GM19035 (cell line): ENCODE results near the gene FBXL13.
"Not testable (repeated sequence)": the region's sequence is repeated elsewhere in the genome, so short reads cannot be mapped to it uniquely, and the experiment has no call there.

ENCODE experiments used
- ATAC-seq: cut with Tn5 transposase; IDR thresholded peaks from one replicate; pipeline ENCODE4 v1.9.1; 2021; ENCODE audit not compliant: unreplicated experiment

FBXL13 gene

GRCh38 chr7:102942868-102943267, 131.7 kb downstream of the FBXL13 start:
- ATAC-seq = no peak

GRCh38 chr7:102942181-102942866, 132.3 kb downstream of the FBXL13 start:
- no peak for ATAC-seq

DNA sequence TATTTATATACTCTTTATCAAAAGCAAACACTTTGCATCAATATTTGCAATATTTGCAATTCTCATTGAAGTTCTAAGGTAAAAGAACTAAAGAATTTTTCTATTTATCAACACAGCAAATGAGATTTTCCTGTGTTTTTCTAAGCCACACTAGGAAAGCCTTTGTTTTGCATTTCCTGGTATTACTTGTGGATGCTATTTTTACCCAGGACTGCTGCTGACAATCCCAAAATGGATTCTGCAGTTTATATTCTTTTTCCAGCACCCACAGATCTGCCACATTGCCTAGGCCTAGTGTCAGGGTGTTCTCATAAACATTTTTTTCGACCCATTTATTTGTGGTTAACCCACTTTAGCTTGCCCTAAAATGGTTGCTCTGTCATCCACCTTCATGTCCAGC, 135.9 kb downstream of the FBXL13 start:
- ATAC-seq = no peak

- ATAC-seq = no peak
Measured at GRCh38 chr7:102935450-102936115, 139.0 kb downstream of the FBXL13 start.

DNA sequence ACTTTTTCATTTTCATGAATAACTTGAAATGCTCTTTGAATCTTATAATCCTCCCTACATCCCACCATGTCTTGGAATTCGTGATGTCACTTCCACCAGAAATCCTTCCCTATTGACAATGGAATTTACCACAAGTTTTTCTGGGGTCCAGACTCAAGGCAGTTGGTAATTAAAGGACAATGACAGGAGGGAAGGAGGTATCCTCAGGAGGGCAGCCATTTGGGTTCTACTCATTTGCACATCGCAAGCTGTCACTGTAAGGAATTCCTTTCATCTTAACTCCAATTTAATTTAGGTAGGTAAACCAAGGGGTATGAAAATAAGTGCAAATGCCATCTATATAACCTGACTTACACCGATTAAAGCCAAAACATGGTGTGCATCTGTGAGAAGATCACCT, 139.9 kb downstream of the FBXL13 start:
- no peak for ATAC-seq

- no peak for ATAC-seq
Measured at GRCh38 chr7:102934239-102934638, 140.4 kb downstream of the FBXL13 start.

GRCh38 chr7:102933763-102934162, 140.8 kb downstream of the FBXL13 start:
- ATAC-seq = no peak

DNA sequence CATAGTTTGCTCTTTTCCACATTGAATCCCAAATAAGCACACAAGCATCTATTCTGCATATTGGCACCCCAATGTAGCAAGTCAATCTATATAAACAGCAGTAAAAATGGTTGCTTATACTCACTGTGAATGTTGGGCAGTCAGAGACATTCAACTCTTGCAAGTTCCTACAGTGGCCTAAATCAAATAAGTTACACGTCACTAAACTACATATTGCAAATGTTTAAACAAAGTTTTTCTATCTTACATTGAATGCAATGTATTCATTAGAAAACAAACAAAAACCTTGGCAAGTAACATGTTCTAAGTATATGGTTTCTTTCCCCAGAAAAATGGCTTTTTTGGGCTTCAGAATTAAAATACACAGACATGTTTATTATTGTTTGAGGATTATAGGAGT, 142.8 kb downstream of the FBXL13 start:
- no peak for ATAC-seq

GRCh38 chr7:102927312-102927933, 147.2 kb downstream of the FBXL13 start:
- no peak for ATAC-seq

GRCh38 chr7:102926783-102927140, 147.8 kb downstream of the FBXL13 start:
- no peak for ATAC-seq

- ATAC-seq = no peak
Measured at GRCh38 chr7:102925976-102926782, 148.4 kb downstream of the FBXL13 start.

DNA sequence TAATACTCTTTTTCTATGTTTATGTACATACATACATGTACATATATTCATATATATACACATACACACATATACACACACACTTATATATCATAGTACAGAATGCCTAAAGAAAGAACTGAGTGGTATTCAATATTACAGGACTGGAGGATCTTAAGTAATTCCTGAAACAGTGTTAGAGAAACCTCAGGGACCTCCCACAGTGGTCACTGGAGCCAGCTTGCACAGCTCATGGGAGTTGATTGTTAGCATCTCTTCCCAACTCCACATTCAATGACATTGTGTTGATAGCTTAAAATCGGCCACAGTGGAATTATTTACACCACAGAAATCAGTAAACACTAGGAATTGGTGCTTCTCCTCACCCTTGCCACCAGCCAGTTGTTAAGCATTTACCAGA, 155.8 kb downstream of the FBXL13 start:
- ATAC-seq = no peak

GRCh38 chr7:102917436-102918353, 156.9 kb downstream of the FBXL13 start:
- no peak for ATAC-seq

DNA sequence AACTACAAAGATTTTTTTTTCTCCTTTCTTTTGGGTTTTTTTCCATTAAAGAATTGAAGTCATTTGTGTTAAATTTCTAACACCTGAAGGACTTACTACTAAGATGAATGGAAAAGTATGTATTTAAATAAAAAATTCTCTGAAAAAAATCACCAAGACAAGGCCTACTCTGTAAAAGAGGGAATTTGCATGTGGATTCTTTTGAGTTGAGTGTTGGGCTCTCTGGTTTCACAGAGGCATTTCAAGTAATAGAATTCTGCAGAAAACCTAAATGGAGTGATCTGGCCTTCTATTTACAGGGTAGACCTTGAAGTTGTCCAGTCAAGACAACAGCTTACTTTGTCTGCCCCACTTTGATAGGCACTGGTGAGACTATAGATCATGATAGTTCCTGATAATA, 157.7 kb downstream of the FBXL13 start:
- no peak for ATAC-seq

DNA sequence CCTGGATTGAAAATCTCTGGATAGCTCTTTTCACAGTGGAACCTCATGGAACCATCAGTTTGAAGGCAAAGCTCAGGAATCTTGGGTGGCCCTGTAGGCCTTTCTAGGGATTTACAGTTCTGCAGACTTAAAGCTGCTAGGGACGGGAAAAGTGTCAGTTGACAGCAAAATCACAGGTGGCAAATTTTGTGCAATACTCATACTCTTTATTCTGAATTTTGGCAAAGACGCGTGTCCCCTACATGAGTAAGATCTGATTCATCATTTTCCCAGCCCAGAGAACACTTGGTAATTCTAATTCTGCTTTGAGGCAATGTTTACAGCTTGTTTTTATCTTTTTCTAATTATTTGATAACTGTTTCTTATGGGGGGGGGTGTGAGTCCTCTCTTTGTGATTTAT, 158.2 kb downstream of the FBXL13 start:
- no peak for ATAC-seq

DNA sequence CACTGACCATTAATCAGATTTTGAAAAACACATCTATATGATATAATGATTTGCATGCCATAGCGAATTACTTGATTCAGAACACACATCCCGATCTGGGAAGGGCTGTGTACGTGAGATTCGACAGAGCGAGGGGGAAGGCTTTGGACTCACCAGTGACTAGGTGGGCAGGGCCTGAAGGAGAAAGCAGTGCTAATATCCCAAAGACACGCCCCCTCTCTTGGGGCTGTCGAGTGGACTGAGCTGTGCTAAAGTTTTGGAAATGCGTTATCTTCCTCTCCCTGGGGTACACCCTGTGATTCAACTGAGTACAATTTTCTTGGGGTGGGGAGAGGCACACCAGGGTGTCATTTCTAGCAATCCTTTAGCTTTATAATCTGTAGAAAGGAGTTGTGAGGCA, 160.0 kb downstream of the FBXL13 start:
- ATAC-seq = no peak

GRCh38 chr7:102913826-102914225, 160.8 kb downstream of the FBXL13 start:
- ATAC-seq = no peak

- ATAC-seq = no peak
Measured at GRCh38 chr7:102912742-102913141, 161.9 kb downstream of the FBXL13 start, which contains the start of gene LRRC17. Gene LRRC17, plus strand, starts transcription at chr7:102913000. Its CDS starts 20,914 bp downstream, at chr7:102933914.

DNA sequence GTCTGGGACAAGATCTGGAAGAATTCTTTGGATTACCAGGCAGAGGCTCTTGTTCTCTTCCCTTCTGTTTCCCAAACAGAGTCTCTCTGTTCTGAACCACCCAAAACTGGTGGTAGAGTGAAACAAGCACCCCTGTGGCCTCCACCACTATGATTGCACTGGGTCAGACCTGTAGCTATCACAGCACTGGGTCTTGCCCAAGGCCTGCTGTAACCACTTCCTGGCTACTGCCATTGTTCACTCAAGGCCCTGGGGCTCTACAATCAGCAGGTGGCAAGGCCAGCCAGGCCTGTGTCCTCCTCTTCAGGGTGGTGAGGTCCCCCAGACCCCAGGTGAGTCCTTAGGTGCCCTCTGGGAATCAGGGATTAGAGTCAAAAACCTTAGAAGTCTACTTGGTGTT, 165.9 kb downstream of the FBXL13 start:
- ATAC-seq = no peak

DNA sequence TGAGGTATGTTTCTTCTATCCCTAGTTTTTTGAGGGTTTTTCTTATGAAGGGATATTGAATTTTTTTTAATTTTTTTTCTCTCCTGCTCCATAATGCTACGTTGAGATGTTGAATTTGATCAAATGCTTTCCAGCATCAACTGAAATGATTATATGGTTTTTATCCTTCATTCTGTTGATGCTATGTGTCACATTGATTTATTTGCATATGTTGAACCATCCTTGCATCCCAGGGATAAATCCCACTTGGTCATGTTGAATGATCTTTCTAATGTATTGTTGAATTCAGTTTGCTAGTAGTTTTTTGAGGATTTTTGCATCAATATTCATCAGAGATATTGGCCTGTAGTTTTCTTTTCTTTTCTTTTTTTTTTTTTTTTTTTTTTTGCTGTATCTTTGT, 171.0 kb downstream of the FBXL13 start:
- ATAC-seq = not testable (repeated sequence)
